SH-SY5Y (cell line): Measurements from ENCODE around the gene SPTB.

Experiments
- GATA2 ChIP-seq: IDR thresholded peaks from 2 replicates; pipeline ENCODE4 v1.6.1; 2011; ENCODE audit warnings: mild to moderate bottlenecking, low read depth, low read length
- GATA3 ChIP-seq: IDR thresholded peaks from 2 replicates; pipeline ENCODE4 v1.6.1; 2011; ENCODE audit warnings: low read depth, mild to moderate bottlenecking, low read length, moderate library complexity

- no peak for TF ChIP-seq GATA2
- TF ChIP-seq GATA3: no peak
Observed at GRCh38 chr14:64843548-64843947, 36.2 kb downstream of the SPTB start.
